Smooth muscle cell (in vitro differentiated cells): ENCODE data around the gene BRD3. TPM values are rescaled to one million over a fixed set of nuclear protein-coding genes. Genes with fewer than 3 reads are reported as not detected.

ENCODE experiments used
- DNase-seq: peaks from one replicate; lab custom pipeline; 2025; ENCODE audit not compliant: unreplicated experiment; lab: John Stamatoyannopoulos, UW
- H2AFZ ChIP-seq: fragments of 200-600 bp; sonication (generic); 2 replicates; pipeline ENCODE4 v1.6.0; 2016; ENCODE audit warnings: antibody characterized with exemption, low read depth, mild to moderate bottlenecking
- H3F3A ChIP-seq: fragments of 200-600 bp; sonication (generic); 2 replicates; pipeline ENCODE4 v1.6.0; 2017; ENCODE audit warnings: antibody characterized with exemption, low read depth
- H3K27ac ChIP-seq: fragments of 200-600 bp; sonication (generic); 2 replicates; pipeline ENCODE4 v1.5.1; 2016; ENCODE audit warnings: low read depth, mild to moderate bottlenecking
- H3K27me3 ChIP-seq: fragments of 200-600 bp; sonication (generic); 2 replicates; pipeline ENCODE4 v1.6.1; 2016; ENCODE audit warnings: low read depth, mild to moderate bottlenecking
- H3K36me3 ChIP-seq: fragments of 200-600 bp; sonication (generic); 2 replicates; pipeline ENCODE4 v1.5.1; 2016; ENCODE audit warnings: low read depth
- H3K4me1 ChIP-seq: fragments of 200-600 bp; sonication (generic); 2 replicates; pipeline ENCODE4 v1.5.1; 2016; ENCODE audit warnings: low read depth
- H3K4me2 ChIP-seq: fragments of 200-600 bp; sonication (generic); 2 replicates; pipeline ENCODE4 v1.6.0; 2016; ENCODE audit warnings: mild to moderate bottlenecking
- H3K4me3 ChIP-seq: fragments of 200-600 bp; sonication (generic); 2 replicates; pipeline ENCODE4 v1.5.1; 2016; ENCODE audit warnings: mild to moderate bottlenecking
- H3K79me2 ChIP-seq: fragments of 200-600 bp; sonication (generic); 2 replicates; pipeline ENCODE4 v1.6.0; 2016; ENCODE audit warnings: low read depth, mild to moderate bottlenecking
- H3K9ac ChIP-seq: fragments of 200-600 bp; sonication (generic); 2 replicates; pipeline ENCODE4 v1.6.0; 2016; ENCODE audit warnings: low read depth
- H3K9me3 ChIP-seq: fragments of 200-600 bp; sonication (generic); replicated peaks from 2 replicates; pipeline ENCODE4 v1.5.1; 2016; ENCODE audit warnings: low read depth
- H4K20me1 ChIP-seq: fragments of 200-600 bp; sonication (generic); 2 replicates; pipeline ENCODE4 v1.6.0; 2016; ENCODE audit warnings: low read depth
- WGBS: methylation state at CpG from one replicate; pipeline ENCODE4 v1.1.7; 2016; ENCODE audit warnings: low lambda C conversion rate; 5-methylcytosine and 5-hydroxymethylcytosine counted together
- polyA plus RNA-seq: library from polyadenylated mRNA; unstranded; fragments of >200 nt; fragmentation: Nextera tagmentation; extraction: Ambion mirVana; gene quantifications from 2 replicates; pipeline ENCODE4 v1.2.1, GENCODE V29; 2016
- total RNA-seq: library from RNA; depleted of rRNA; stranded (reverse); fragments of >200 nt; gene quantifications from 2 replicates; pipeline ENCODE4 v1.2.3, GENCODE V29; 2014
- TF ChIP-seq, protein P1 (sequence below): fragments of 200-600 bp; sonication (generic); IDR thresholded peaks from 2 replicates; pipeline ENCODE4 v1.5.1; 2017; ENCODE audit warnings: borderline replicate concordance, mild to moderate bottlenecking, antibody characterized with exemption; ENCODE audit not compliant: insufficient read depth, poor library complexity, severe bottlenecking

The BRD3 gene
- total and polyA plus RNA-seq, 2 experiments from 2014 or later = 9.2 to 34.1 TPM

- WGBS = 99% methylated on average over 17 of the region's 17 CpGs
- Histone ChIP-seq H3K79me2 (no peaks in the 10 kb centered on the region), H3K27ac (no peak overlapping the region), H4K20me1 (peaks cover 17% of the 10 kb centered on the region), H3K9me3 (no peaks in the 10 kb centered on the region), H3F3A (no peaks in the 10 kb centered on the region), H3K36me3 (peaks cover 3% of the 10 kb centered on the region), H2AFZ (no peak overlapping the region), H3K9ac (no peak overlapping the region), H3K4me3 (no peak overlapping the region), H3K4me1 (no peaks in the 10 kb centered on the region), H3K4me2 (no peak overlapping the region), H3K27me3 (no peaks in the 10 kb centered on the region)
- no peak for DNase-seq
- TF ChIP-seq, protein P1, sequence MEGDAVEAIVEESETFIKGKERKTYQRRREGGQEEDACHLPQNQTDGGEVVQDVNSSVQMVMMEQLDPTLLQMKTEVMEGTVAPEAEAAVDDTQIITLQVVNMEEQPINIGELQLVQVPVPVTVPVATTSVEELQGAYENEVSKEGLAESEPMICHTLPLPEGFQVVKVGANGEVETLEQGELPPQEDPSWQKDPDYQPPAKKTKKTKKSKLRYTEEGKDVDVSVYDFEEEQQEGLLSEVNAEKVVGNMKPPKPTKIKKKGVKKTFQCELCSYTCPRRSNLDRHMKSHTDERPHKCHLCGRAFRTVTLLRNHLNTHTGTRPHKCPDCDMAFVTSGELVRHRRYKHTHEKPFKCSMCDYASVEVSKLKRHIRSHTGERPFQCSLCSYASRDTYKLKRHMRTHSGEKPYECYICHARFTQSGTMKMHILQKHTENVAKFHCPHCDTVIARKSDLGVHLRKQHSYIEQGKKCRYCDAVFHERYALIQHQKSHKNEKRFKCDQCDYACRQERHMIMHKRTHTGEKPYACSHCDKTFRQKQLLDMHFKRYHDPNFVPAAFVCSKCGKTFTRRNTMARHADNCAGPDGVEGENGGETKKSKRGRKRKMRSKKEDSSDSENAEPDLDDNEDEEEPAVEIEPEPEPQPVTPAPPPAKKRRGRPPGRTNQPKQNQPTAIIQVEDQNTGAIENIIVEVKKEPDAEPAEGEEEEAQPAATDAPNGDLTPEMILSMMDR = no peak
Observed at GRCh38 chr9:134040176-134040565, 27.7 kb downstream of the BRD3 start.

DNA sequence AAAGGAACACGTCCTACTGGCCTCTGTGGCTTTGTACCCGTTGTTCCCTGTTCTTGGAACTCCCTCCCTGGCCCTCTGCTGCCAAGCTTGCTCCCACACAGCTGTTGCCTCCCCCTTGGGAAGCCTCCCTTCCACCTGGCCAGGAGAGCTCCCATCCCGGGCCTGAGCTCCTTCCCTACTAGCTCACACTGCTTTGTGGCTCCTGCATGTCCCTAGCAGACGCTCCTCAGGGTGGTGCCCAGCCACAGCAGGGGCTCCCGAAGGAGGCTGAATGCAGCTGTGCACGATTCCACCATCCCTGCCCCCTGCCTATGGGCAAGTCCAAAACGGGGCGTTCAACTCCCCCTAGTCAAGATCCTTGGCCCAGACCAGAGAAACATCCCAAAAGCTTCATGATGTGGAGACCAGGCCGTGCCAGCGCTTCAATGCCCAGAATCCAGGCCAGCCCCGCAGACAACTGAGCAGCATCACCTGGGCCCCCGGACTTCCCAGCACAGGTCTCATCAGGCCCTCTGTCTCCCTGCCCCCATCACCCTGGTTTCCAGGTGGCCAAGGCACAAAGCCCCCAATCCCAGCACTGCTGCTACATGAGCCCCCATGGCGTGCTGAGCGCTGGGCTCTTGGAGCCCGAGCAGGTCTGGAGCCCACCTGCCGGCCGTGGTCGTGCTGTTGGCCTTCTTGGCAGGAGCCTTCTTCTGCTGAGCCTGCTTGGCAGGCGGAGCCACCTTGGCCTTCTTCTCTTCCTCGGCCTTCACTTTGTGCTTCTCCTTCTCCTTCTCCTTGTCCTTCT lies 28.2 kb downstream of the BRD3 start:
- TF ChIP-seq, protein P1 = no peak
- Histone ChIP-seq H3K9ac (no peak overlapping the region), H3F3A (no peaks in the 10 kb centered on the region), H3K36me3 (peaks cover 3% of the 10 kb centered on the region), H3K79me2 (no peaks in the 10 kb centered on the region), H3K27me3 (no peaks in the 10 kb centered on the region), H2AFZ (no peak overlapping the region), H4K20me1 (peaks cover 14% of the 10 kb centered on the region), H3K4me3 (no peak overlapping the region), H3K27ac (no peak overlapping the region), H3K4me1 (no peaks in the 10 kb centered on the region), H3K4me2 (no peak overlapping the region), H3K9me3 (no peaks in the 10 kb centered on the region)
- 96% methylated on average over 20 of the region's 20 CpGs for WGBS
- no peak for DNase-seq

GRCh38 chr9:134037641-134038040 lies 30.2 kb downstream of the BRD3 start:
- H3K27me3 ChIP-seq = no peaks in the 10 kb centered on the region
- no peaks in the 10 kb centered on the region for H3K4me1 ChIP-seq
- no peaks in the 10 kb centered on the region for H4K20me1 ChIP-seq
- H3K4me3 ChIP-seq = no peak overlapping the region
- peaks cover 3% of the 10 kb centered on the region for H3K36me3 ChIP-seq
- no peak for DNase-seq
- no peak overlapping the region for H3K4me2 ChIP-seq
- H3K9me3 ChIP-seq = no peaks in the 10 kb centered on the region
- H3F3A ChIP-seq = no peaks in the 10 kb centered on the region
- no peak overlapping the region for H3K9ac ChIP-seq
- 98% methylated on average over 2 of the region's 2 CpGs for WGBS
- no peak overlapping the region for H3K27ac ChIP-seq
- no peaks in the 10 kb centered on the region for H3K79me2 ChIP-seq
- TF ChIP-seq, protein P1 = no peak
- no peak overlapping the region for H2AFZ ChIP-seq

DNA sequence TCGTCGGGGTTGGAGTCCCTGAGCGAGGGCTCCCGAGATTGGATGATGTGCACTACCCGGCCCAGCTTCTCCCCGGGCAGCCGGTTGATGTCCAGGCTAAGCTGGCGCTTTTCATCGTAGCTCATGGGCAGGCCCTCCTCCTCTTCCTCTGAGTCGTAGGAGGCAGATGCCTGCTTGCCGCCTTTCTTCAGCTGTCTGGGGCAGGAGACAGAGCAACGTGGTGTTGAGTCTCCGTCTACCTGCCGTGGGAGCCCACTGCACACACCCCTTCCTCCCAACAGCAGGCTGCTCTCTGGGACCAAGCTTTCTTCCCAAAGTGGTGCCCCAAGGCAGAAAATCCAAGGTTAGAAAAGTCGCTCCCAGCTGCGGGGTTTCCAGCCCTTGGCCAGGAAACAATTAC lies 31.7 kb downstream of the BRD3 start:
- peaks cover 4% of the 10 kb centered on the region for H3F3A ChIP-seq
- H4K20me1 ChIP-seq = no peaks in the 10 kb centered on the region
- H3K4me1 ChIP-seq = no peaks in the 10 kb centered on the region
- peaks cover 3% of the 10 kb centered on the region for H3K36me3 ChIP-seq
- no peak overlapping the region for H3K4me2 ChIP-seq
- H3K79me2 ChIP-seq = no peaks in the 10 kb centered on the region
- H3K27ac ChIP-seq = no peak overlapping the region
- DNase-seq = no peak
- no peak overlapping the region for H3K4me3 ChIP-seq
- no peaks in the 10 kb centered on the region for H3K27me3 ChIP-seq
- TF ChIP-seq, protein P1 = no peak
- H2AFZ ChIP-seq = no peak overlapping the region
- H3K9me3 ChIP-seq = no peaks in the 10 kb centered on the region
- no peak overlapping the region for H3K9ac ChIP-seq
- WGBS = 96% methylated on average over 16 of the region's 16 CpGs
